ENCODE measurements around the gene PCP4L1.

GRCh38 chr1:161259345-161259702 lies 779 bp downstream of the PCP4L1 start:
- TF ChIP-seq POU2F2 (IDR thresholded peaks at IDR 0.05; ENCODE audit: low read depth, low read length): no peak
- TF ChIP-seq POLR2AphosphoS5 (IDR thresholded peaks at IDR 0.05; ENCODE audit: low read depth, low read length): no peak

Measured in GM12891 (cell line).